HepG2 (cell line): Measurements from ENCODE around the gene LRRC10. TPM values are rescaled to one million over a fixed set of nuclear protein-coding genes. Genes with fewer than 3 reads are reported as not detected.

Experiments
- ATAC-seq: fragments of 200-7000 bp; cut with Tn5 transposase; 3 replicates; pipeline ENCODE4 v1.9.1; 2020; ENCODE audit warnings: mild to moderate bottlenecking, moderate library complexity
- BruUV-seq: library from RNA; stranded (reverse); fragments of 400-500 nt; replicated peaks from 2 replicates; lab custom pipeline; 2021; lab: Mats Ljungman, UMichigan
- CTCF ChIA-PET: fragments of 300-600 bp; formaldehyde crosslinking; extraction: SDS; loops from one replicate; lab custom pipeline; 2021; ENCODE audit warnings: low total read pairs, inconsistent platforms, low intra/inter-chr PET ratio; lab: Yijun Ruan, JAX
- POLR2A ChIA-PET: fragments of 350-600 bp; sonication (Branson Sonifier 250); formaldehyde crosslinking; loops from one replicate; lab custom pipeline; 2020; ENCODE audit warnings: antibody characterized with exemption, inconsistent platforms; lab: Yijun Ruan, JAX
- DNase-seq: peaks from one replicate; pipeline ENCODE4 v3.0.0-alpha.2; 2015; ENCODE audit warnings: low spot score
- FAIRE-seq: peaks from 3 replicates; lab custom pipeline; 2011; peaks lifted over from hg19 to GRCh38; lab: Jason Lieb, UNC
- H2AFZ ChIP-seq: one replicate; pipeline ENCODE4 v1.6.1; 2011; ENCODE audit warnings: low read length, inconsistent platforms
- H3K27ac ChIP-seq: fragments of 300-600 bp; 3 replicates; pipeline ENCODE4 v1.8.0; 2011; ENCODE audit warnings: mixed run types, mild to moderate bottlenecking, mixed read lengths, low read length, inconsistent platforms; ENCODE audit not compliant: insufficient read depth; ENCODE audit errors: extremely low read length
- H3K27me3 ChIP-seq, 2 experiments: fragments of 200-600 bp in 1 of 2; 2 replicates in 1 of 2; 3 replicates in 1 of 2; pipeline versions ENCODE4 v1.6.0 to v1.8.0; 2011; ENCODE audit warnings: low read length in 2 of 2, mild to moderate bottlenecking in 2 of 2, moderate library complexity in 2 of 2, inconsistent platforms in 1 of 2; ENCODE audit not compliant: insufficient read depth in 2 of 2, control insufficient read depth in 1 of 2
- H3K36me3 ChIP-seq, 2 experiments: fragments of 200-600 bp in 1 of 2; replicated peaks in 1 of 2; 2 replicates in 1 of 2; 3 replicates in 1 of 2; pipeline versions ENCODE4 v1.5.1 to v1.8.0; 2011; ENCODE audit warnings: low read length in 2 of 2, inconsistent platforms in 1 of 2; ENCODE audit not compliant: insufficient read depth in 2 of 2, control insufficient read depth in 1 of 2
- H3K4me1 ChIP-seq: 2 replicates; pipeline ENCODE4 v1.5.1; 2012; ENCODE audit warnings: low read length, inconsistent platforms; ENCODE audit not compliant: insufficient read depth
- H3K4me2 ChIP-seq: 2 replicates; pipeline ENCODE4 v1.6.0; 2011; ENCODE audit warnings: low read depth, low read length, inconsistent platforms
- H3K4me3 ChIP-seq, 3 experiments: fragments of 200-600 bp in 1 of 3; sonication (generic), shearing (Covaris generic) in 1 of 3; replicated peaks in 1 of 3; 2 replicates each; pipeline ENCODE4 v1.5.1; 2011 to 2016; ENCODE audit warnings: low read length in 3 of 3, inconsistent platforms in 2 of 3, low read depth in 2 of 3, mild to moderate bottlenecking in 2 of 3, control low read depth in 1 of 3, mixed read lengths in 1 of 3; ENCODE audit not compliant: insufficient read depth in 1 of 3
- H3K79me2 ChIP-seq: one replicate; pipeline ENCODE4 v1.6.1; 2011; ENCODE audit warnings: low read length, inconsistent platforms; ENCODE audit not compliant: insufficient read depth
- H3K9ac ChIP-seq: 2 replicates; pipeline ENCODE4 v1.6.0; 2011; ENCODE audit warnings: mild to moderate bottlenecking, low read depth, low read length, inconsistent platforms; ENCODE audit not compliant: insufficient read depth
- H3K9me3 ChIP-seq: 2 replicates; pipeline ENCODE4 v1.5.1; 2012; ENCODE audit warnings: mild to moderate bottlenecking, low read length
- H4K20me1 ChIP-seq: 2 replicates; pipeline ENCODE4 v1.6.0; 2011; ENCODE audit warnings: inconsistent platforms, mild to moderate bottlenecking, low read length, moderate library complexity; ENCODE audit not compliant: insufficient read depth
- RBAK ChIP-seq: sonication (generic); formaldehyde crosslinking; IDR thresholded peaks from 2 replicates; pipeline ENCODE4 v1.5.1; 2020; ENCODE audit warnings: mild to moderate bottlenecking, missing genetic modification reagents
- STAT5B ChIP-seq: sonication (generic); formaldehyde crosslinking; IDR thresholded peaks from 2 replicates; pipeline ENCODE4 v1.4.0; 2020; ENCODE audit warnings: missing genetic modification reagents
- whole genome bisulfite sequencing: methylation state at CpG from one replicate; pipeline ENCODE4 v1.1.6; 2017; ENCODE audit warnings: low lambda C conversion rate; 5-methylcytosine and 5-hydroxymethylcytosine counted together
- in situ Hi-C: cut with HindIII; loops from 2 replicates; pipeline ENCODE4 v1.10.0; 2017; ENCODE audit warnings: low pct_unique_long_range_greater_than_20kb; ENCODE audit not compliant: extremely low pct_ligation_motif_present
- intact Hi-C: fragments of 100-400 bp; cut with micrococcal nuclease; formaldehyde crosslinking; loops from one replicate; pipeline ENCODE4 v1.10.0; 2022; ENCODE audit not compliant: unreplicated experiment
- polyA plus RNA-seq, 8 experiments: library from polyadenylated mRNA; depleted of rRNA in 3 of 8; stranded (reverse) in 7 of 8; unstranded in 1 of 8; fragments of >200 nt; fragmentation: Illumina TruSeq in 4 of 8; extraction: Trizol in 4 of 8; gene quantifications; 2 replicates each; pipeline versions ENCODE4 v1.2.1 to v1.2.3, GENCODE V29; 2011 to 2016; ENCODE audit warnings: low read depth in 4 of 8, missing spikeins in 1 of 8, mixed read lengths in 1 of 8; ENCODE audit not compliant: insufficient read depth in 1 of 8
- total RNA-seq, 5 experiments: library from RNA; depleted of rRNA; stranded (reverse); fragments of >200 nt; fragmentation: Illumina TruSeq; extraction: Trizol; gene quantifications; 2 replicates each; pipeline ENCODE4 v1.2.3, GENCODE V29; 2016; ENCODE audit warnings: low read depth in 1 of 5
- TF ChIP-seq, protein P1 (sequence below): sonication (generic); formaldehyde crosslinking; IDR thresholded peaks from 2 replicates; pipeline ENCODE4 v1.5.0; 2020; ENCODE audit warnings: mild to moderate bottlenecking, missing genetic modification reagents, moderate library complexity
- TF ChIP-seq, protein P2 (sequence below): sonication (generic); formaldehyde crosslinking; IDR thresholded peaks from 2 replicates; pipeline ENCODE4 v1.8.1; 2023; ENCODE audit warnings: mild to moderate bottlenecking, missing genetic modification reagents, borderline replicate concordance
- TF ChIP-seq, protein P3 (sequence below): sonication (generic); formaldehyde crosslinking; IDR thresholded peaks from 2 replicates; pipeline ENCODE4 v1.4.0; 2020; ENCODE audit warnings: missing genetic modification reagents

Gene LRRC10
- total and polyA plus RNA-seq, 2 of the 13 experiments (the other 11 are each of a cell fraction or from before 2014, with no cell fraction given) = not detected

DNA sequence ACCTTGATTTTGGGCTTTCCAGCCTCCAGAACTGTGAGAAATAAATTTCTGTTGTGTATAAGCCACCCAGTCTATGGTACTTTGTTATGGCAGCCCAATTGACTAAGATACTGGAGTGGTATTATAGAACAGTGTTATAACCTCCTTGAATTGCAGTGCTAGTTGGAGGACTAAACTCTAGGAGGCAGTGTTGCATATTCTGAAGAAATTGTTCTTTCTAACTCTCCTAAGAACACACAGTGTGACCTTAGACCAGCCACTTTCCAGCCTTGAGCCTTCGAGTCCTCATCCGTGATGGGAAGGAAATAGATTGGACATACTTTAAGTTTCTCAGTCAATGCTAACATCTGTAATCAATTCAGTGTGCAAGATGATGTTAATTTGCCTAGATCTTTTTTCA lies 22.4 kb upstream of the LRRC10 start:
- 79% methylated on average over 2 of the region's 2 CpGs for WGBS
- Histone ChIP-seq H3K79me2 (no peaks in the 10 kb centered on the region), H3K4me2 (no peak overlapping the region), H2AFZ (no peak overlapping the region), H3K9ac (no peak overlapping the region), H3K36me3 (no peaks in the 10 kb centered on the region), H3K4me3 (no peak overlapping the region), H3K27me3 (peaks cover 0 to 8% of the 10 kb centered on the region in 2 experiments; a peak in 1 of 5 replicates), H3K4me1 (peaks cover 14% of the 10 kb centered on the region), H3K9me3 (no peaks in the 10 kb centered on the region), H4K20me1 (no peaks in the 10 kb centered on the region), H3K27ac (no peak overlapping the region)
- TF ChIP-seq STAT5B (CRISPR knock-in tag) = no peak
- TF ChIP-seq, protein P1, sequence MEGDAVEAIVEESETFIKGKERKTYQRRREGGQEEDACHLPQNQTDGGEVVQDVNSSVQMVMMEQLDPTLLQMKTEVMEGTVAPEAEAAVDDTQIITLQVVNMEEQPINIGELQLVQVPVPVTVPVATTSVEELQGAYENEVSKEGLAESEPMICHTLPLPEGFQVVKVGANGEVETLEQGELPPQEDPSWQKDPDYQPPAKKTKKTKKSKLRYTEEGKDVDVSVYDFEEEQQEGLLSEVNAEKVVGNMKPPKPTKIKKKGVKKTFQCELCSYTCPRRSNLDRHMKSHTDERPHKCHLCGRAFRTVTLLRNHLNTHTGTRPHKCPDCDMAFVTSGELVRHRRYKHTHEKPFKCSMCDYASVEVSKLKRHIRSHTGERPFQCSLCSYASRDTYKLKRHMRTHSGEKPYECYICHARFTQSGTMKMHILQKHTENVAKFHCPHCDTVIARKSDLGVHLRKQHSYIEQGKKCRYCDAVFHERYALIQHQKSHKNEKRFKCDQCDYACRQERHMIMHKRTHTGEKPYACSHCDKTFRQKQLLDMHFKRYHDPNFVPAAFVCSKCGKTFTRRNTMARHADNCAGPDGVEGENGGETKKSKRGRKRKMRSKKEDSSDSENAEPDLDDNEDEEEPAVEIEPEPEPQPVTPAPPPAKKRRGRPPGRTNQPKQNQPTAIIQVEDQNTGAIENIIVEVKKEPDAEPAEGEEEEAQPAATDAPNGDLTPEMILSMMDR (CRISPR knock-in tag) = 0 out of 2 replicates have a peak, but pooled peaks have one; percentile 11
- TF ChIP-seq, protein P2, sequence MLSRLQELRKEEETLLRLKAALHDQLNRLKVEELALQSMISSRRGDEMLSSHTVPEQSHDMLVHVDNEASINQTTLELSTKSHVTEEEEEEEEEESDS (CRISPR knock-in tag) = no peak
- TF ChIP-seq, protein P3, sequence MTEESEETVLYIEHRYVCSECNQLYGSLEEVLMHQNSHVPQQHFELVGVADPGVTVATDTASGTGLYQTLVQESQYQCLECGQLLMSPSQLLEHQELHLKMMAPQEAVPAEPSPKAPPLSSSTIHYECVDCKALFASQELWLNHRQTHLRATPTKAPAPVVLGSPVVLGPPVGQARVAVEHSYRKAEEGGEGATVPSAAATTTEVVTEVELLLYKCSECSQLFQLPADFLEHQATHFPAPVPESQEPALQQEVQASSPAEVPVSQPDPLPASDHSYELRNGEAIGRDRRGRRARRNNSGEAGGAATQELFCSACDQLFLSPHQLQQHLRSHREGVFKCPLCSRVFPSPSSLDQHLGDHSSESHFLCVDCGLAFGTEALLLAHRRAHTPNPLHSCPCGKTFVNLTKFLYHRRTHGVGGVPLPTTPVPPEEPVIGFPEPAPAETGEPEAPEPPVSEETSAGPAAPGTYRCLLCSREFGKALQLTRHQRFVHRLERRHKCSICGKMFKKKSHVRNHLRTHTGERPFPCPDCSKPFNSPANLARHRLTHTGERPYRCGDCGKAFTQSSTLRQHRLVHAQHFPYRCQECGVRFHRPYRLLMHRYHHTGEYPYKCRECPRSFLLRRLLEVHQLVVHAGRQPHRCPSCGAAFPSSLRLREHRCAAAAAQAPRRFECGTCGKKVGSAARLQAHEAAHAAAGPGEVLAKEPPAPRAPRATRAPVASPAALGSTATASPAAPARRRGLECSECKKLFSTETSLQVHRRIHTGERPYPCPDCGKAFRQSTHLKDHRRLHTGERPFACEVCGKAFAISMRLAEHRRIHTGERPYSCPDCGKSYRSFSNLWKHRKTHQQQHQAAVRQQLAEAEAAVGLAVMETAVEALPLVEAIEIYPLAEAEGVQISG (CRISPR knock-in tag) = peak; percentile 24; the same call in 1 of the 2 replicates
- TF ChIP-seq RBAK (CRISPR knock-in tag) = no peak
- no peak for DNase-seq
- no TSS peak for BruUV-seq
- POLR2A ChIA-PET = no interaction called here
- CTCF ChIA-PET = no interaction called here
- no peak for ATAC-seq
- in situ Hi-C loops = no loop called here
- no peak for FAIRE-seq
- intact Hi-C loops = no loop called here
